ENCODE results near the gene CADM1.

Gene CADM1

DNA sequence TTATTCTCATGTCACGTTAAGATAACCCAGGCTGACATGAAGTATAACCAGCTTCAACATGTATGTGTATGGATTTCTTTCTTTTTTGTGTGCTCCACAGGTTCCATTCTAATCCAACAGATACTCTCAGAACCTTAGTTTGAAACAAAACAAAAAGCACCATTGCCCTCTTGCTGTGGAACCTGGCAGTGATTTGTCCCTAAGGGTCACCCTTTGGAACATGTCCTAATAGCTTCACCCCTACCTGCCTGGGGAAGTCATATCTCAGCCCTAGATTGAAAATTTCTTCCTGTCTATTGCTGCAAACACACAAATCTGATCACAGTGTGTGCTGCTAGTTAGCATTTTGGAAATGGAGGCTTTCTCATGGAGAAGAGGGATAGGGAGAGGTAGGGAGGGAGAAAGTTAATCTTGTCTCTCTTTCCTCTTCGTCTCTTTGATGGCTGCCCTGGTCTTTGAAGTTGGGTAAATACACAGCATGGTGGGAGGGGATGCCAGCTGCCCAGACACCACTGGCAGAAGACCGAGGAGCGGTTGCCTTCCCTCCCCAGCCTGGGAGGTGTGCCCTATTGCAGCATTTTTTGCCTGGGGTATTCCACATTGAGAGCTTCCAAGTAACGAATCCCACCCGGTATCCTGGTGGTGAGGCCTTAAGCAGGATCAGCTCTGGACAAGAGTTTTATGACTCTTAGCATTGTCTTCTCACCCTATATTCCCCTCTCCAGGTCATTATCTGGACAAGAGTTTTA, 11.6 kb upstream of the CADM1 start:
- DNase-seq: no peak

DNA sequence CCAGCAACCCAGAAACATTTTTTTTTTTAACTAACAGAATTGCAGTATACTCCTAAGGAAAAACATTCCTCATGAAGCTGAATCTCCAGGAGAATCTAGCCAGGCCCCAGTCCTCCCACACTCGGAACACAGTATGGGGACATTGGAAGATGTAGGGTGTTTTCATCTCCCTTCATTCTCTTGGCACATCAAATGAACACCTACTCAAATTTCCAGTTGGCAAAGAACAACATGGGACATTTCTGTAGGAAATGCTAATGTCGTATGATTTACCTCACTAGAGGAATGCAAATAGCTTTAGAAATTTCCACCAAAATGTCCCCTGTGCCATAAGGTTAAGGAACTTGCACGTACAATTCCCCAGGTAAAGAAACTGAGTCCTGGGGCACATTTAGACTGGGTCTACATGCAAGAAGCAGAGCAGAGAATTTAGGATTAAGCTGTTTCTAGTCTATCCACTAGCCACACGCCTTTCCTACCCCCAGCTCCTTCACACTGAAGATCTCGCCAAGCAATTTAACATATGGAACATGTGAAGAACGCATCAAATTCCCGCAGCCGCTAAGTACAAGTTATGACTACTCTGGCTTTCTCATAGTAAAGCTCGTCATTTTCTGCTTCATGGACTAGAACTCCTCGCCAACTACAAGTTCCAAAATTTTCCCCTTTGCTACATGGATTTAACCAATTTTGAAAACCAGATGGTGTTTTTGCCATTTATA, 2.9 kb upstream of the CADM1 start:
- no peak for DNase-seq

DNA sequence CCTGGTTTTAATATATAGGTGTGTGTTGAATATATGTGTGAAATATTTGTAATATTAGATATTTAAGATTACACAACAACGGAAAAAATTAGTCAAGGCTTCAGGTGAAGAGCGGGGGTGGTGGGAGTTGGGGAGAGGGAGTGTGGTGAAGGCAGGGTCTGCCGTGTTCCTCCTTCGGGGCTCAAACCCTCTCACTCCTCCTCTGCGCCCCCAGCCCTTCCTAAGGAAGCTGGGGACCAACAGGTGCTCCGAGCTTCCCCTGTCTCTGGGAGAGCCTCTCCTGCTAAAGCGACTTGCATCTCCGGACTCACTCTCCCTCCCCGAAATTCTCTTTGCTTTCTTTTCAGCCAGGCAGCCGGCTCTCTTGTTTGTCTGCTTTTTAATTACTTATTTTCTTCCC, 960 bp upstream of the CADM1 start:
- no peak for DNase-seq

DNA sequence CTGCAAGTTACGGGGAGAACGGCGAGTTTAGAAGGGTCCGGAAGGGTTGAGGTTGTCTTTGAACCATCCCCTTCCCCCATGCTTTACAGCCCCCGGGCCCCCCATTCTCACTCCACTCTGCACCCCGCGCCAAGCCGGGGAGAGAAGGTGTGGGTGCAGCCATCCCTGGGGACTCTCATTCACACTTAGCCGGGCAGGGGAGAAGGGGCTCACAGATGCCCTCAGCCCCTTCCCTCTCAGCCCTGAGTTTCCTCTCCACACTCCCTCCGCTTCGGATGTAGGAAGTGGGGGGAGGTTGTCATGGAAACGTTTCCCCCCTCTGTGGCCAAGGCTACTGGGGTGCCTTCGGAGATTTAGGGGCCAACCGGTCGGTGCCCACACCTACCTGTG, 334 bp downstream of the CADM1 start:
- DNase-seq: no peak

DNA sequence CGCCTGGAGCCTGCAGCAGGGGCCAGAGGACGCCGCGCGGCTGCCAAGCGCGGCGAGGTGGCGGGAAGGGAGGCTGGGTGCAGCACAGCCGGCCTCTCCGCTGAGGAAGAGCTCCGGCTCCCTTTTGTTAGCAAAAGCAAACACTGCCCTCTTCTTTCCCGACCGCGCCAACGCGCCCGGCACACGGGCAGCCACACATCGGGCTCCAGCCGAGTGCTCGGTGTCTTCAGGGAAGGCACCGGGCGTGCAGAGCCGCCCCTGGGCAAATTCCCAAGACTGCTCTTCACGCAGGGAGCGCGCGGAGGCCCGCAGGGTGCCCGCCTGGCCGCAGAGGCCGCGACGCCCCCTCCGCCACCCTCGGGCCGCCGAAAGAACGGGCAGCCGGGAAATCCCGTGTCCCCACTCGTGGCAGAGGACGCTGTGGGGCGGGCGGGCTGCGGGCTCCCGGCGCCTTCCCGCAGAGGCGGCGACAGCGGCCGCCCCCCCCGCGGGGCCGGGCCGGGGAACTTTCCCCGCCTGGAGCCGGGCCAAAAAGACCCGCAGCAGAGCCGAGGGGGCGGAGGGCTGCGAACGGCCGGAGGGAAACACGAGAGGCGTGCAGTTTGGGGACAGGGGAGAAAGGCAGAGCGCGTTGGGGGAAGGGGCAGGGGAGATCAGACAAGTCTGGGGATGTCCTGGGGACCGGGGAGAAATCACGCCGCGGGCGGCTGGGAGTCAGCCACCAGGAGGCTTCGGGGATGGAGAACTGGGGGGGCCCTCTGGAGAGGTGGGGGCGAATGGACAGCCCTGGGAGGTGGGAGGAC, 931 bp downstream of the CADM1 start:
- peak; percentile 89 for DNase-seq

DNA sequence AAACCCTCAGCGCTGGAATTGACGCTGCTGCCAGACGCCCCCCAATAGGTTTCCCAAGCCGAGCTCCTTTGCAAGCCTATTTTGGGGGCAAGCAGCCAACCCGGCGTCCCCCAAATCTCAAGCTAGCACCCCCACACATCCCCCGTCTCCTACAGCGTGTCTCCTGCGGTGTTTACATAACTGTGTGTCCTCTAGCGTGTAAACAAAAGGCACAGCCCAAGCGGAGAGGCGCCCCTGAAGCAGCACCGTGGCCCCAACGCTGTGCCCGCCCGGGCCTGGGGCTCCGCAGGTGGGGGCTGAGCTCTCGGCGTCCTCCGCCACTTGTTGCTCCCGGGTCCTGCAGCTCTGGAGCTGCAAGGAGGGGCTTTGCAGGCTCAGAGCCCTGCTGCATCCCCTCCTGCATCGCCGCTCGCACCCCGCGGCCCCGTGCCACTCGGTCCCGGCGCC, 1.6 kb downstream of the CADM1 start:
- no peak for DNase-seq

DNA sequence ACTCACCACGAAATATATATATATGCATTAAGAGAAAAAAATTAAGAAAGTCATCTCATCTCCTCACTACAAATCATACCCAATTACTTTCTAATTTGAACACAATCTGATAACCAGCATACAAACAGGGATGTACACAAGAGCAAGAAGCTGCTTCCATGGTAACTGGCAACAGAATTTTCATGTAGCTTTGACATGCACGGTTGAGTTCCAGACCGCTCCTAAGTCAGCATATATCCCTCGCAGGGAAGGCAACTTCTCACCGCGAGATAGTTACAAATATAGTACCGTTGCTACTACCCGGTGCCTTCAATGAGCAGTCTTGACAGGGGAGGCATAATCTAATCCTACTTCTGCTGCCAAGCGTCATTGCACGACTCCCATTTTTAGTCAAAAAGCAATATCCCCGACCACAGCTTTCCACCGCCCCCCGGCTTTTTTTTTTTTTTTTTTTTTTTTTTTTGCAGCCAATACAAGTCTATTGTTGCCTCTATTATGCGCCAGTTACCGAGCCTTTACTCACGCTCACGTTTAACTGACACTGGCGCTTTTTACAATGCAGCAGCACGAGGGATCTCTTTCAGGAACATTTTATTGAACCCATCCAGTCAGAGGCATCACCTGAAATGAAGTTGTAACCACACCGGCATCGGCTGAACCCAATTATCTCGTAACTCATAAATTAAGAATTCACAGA, 2.2 kb downstream of the CADM1 start:
- peak; percentile 79 for DNase-seq

DNA sequence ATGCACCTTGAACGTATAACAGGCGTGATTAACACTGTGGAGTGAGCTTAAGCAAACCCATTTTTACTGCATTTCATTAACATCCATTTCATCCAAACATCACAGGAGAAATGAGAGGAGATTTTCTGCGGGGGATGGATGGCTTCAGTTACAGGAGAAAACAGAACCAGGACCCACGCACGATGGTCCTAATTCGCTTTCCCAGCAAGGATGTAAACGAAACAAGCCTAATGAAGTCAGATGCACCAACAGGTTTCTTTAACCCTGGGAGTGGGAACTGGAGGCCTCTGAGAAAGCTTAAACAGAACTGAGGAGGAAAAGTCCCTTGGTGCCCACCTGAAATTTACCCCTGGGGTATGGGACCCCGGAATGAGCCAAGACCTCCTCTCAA, 2.7 kb downstream of the CADM1 start:
- DNase-seq: peak; percentile 48

DNA sequence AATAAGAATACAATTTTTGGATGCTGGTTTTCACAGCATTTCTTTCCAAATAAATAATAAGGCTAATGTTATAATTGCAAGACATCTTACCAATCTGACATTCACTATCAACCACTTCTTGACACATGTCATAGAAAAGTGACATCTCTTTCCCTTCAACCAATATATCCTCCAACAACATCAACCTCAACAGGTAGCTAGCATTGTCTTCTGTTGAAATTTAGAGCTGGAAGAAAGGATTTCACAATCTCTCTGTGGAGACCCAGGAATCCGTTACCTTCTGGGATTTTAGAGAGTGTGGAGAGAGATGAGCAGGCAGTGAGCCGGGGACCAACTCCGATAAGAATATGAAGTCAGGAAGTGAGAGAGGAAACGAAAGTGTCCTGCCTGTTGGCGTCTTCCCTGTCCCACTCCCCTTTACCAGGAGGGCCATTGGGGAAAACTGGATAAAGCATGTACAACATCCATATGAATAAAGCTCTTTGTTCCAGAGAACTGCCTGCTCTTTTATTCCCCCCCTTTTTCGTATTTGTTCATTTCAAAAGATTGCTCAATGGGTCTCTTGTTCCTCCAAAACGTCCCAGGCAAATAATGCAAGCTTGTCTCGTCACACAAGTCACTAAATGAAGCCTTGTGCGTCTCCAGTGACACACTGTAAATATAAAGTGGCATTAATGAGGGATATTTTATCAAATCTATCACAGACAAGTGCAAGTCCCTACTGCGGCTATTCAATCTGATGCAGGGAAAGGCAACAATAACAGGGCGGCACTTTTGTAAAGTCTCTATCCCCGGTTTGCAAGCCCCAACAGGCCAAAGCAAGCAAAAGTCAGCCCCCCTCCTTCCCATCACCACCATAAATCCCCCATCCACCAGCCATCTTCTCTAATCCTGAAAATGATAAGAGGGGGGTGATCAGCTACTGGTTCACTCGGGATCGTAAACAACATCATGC, 3.4 kb downstream of the CADM1 start:
- peak; percentile 66 for DNase-seq

DNA sequence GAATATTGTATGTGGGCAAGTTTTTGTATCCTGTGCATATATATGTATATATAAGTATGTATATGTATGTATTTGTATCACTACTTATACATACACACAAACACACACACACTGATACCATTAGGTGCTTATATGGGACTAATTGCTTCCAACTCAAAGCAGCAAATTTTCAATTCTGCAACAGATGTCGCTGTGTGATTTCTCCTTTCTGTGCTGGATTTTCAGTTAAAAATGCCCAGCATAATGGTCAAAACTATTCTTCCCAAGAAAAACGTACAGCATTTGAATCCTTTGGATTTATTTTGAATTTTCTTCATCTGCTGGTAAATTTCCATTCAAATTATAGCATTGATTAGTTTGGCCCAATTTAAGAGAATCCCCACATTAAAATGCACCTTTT, 4.3 kb downstream of the CADM1 start:
- no peak for DNase-seq

DNA sequence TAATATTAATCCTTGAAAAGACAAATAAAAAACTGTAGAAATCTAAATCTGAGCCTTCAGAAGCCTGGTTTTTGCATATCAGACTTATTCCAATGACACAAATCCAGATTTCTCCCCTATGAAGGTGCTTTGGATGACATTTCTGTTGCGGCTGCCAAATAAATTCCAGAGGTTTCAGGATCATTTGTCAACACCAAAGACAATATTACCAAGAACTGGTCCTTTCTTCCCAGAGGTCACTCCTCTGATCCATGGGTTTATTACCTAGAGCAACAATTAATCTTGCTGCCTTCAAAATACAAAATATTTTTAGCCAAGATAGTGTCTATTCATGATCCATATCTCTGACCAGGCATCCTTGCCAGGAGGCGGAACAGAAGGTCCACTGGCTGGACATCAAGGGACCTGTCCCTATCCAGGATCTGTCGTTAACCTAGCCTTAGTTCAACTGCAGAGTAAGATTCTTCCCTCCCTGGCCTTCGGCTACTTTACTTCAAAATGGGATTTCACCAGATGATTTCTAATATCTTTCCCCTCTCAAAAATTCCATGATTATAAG, 4.9 kb downstream of the CADM1 start:
- no peak for DNase-seq

DNA sequence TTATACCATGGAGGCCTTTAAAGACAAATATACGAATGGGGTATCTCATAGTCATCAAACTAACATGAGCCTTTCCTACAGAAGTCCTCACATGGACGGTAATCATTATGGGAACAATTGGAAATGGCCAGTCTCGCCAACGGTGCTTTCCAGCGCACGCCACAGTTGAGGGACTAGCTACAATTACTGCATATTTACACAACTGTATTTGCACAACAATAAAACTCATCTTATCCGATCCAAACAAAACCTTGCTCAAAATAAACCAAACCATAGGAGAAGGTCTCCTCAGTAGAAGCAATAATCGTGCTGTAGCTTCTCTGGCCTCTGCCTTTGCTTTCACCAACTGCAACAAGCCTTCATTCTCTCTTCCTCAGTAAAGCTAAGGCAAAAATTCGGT, 5.9 kb downstream of the CADM1 start:
- no peak for DNase-seq

DNA sequence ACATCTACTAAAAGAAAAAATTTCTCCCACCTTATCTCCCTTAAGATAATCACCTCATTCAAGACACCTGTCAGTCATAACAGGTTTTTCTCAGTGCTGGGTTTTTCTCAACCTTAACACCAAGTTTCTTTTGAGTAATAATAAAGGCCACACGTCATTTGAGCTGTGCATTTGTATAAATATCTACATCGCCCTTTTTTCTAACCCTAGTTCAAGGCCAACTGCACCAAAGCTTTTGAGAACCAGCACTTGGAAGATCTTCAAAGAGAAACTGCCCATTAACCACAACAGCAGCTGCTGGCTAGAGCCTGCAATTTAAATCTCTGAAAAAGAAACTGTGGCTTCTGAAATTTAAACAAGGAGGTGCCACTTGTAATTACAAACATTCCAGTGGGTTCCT, 6.9 kb downstream of the CADM1 start:
- no peak for DNase-seq

DNA sequence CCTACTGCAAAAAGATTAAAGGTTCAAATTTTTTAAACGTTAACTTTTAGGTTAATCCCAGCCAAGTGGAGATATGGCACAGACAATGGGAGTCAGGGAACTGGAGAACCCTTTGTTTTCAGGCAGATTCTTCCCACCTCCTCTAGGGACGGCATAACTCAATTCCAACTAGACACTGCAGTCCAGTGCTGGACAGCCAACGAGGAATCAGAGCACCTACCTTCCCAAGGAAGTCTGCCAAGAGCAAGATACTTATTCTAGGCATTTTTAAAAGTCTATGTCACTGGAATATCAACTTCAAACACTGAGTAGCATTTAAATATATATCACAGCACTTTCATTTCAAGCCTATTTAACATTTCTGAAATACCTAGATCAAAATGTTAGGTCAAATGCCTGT, 7.3 kb downstream of the CADM1 start:
- no peak for DNase-seq

DNA sequence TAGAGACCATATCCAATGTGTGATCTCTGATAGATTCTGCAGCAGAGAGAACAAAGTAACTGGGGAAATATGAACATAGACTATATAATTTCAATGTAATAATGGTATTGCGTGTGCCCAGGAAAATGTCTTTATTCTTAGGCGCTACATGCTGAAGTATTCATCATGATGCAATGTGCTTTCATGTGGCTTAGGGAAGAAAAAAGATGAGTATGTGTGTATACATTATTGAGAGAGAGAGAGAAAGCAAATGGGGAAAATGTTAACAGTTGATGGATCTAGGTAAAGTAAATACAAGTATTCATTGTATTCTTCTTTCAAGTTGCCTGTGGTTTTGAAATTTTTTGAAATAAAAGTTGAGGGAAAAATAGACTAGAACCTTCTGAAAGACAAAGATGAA, 10.3 kb downstream of the CADM1 start:
- DNase-seq: no peak

DNA sequence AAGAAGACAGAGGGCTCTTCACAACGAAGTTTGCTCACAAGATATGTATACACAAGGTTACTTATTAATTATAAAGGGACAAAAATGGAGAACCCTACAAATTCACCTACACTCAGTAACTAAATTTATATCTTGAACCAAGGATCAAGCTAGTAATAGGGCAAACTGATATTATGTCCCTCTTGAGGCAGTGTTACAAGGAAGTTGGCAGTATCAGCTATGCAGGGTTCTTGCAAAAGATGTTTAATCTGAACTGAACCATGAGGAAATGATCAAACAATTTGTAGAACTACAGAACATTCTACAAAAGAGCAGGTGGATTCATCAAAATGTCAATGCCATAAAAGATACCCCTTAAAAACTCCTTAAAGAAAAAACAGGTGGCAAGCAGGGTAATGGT, 10.7 kb downstream of the CADM1 start:
- DNase-seq: no peak

DNA sequence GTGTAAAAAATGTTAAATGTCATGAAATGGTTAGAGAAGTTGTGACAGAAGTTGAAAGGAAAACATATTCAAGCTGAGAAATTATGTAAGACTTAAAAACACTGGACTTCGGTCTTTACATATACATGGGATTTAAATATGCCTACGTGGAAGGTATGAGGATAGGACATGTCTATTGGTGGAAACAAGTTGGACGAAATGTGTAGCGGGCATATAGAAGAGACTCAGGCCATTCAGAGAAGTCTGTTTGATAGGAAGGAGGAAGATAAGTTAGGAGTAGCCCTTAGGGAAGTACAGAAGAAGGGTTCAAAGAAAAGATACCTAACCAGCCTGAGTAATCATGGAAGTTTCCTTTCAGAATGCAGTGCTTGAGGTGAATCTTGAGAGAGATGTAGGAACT, 14.7 kb downstream of the CADM1 start:
- DNase-seq: no peak

DNA sequence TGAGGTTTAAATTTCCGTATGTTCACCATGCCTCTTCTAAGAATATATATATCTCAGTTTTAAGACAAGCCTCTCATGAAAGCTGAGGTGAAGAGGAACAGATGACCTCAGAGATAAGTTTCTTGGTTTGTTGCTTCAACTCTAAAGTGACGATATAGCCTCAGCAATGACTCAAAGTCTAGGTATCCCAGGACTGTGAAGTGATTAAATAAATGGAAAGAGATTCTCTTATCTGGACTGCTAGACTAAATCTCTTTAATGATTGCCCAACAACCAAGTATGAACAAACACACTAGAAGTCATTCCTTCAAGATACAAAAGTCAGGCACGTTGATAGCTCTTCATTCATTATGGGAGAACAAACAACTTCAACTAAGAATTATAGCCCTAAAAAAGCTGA, 15.3 kb downstream of the CADM1 start:
- DNase-seq: no peak

DNA sequence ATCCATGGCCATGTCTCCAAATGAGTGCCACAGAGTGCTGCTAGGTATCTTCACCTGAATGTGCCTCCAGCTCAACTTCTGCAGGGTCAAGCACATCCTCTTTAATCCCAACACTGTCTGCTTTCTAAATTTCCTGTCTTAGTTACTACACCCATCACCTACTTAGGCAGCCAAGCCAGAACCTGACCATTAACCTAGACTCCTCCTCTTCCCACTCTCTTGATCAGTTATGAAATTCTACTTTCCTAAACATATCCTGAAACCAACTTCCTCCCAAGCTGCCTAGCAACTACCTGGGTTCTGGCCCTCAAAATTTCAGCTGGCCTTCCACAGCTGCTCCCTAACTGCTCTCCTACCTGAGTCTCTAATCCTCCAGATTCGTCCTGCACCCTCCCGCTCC, 22.7 kb downstream of the CADM1 start:
- no peak for DNase-seq

DNA sequence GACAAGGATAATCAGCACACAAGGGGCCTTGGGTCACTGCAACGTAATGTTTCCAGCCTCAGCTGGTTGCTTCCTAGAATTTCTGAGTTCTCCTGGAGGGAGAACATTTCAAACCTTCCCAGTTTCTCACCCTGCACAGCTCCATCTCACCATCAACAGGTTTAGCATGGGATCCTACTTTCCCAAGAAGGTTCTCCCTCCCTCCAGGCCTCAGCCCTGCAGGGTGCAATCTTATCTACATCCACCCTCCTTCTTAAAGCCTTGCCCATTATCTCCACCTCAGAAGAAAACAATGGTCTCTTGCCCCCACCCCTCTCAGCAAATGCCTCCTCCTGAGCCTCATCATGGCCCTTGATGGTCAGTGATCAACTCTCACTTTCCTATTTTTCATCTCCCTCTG, 23.6 kb downstream of the CADM1 start:
- no peak for DNase-seq

DNA sequence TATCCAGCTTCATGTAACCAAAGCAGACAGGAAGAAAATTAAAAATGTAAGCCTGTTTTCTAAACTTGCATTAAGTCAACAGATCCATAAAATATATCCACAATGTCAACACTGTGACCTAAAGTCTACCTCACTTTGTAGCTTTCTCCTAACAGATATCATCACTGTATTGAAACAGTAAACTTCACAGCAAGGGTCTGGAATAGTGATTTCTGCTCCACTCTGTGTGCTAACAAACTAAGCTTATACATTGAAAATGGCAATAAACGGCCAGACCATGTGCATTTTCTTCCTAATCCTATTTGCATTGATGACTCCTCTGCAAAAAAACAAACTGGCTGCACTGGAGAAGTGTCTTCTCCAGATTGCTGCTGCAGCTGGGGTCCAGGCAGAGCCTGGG, 26.8 kb downstream of the CADM1 start:
- no peak for DNase-seq

Data from eye (tissue), 1 donor.